Activated CD4-positive, alpha-beta T cell treated with anti-CD3 and anti-CD28 coated beads, Interleukin-2, amount 50 U/mL, for 16 hours (primary cell): ENCODE data around the gene PARD3.

ENCODE experiments used
- DNase-seq: peaks from one replicate; pipeline ENCODE4 v3.0.0-alpha.2; 2020

The PARD3 gene

DNA sequence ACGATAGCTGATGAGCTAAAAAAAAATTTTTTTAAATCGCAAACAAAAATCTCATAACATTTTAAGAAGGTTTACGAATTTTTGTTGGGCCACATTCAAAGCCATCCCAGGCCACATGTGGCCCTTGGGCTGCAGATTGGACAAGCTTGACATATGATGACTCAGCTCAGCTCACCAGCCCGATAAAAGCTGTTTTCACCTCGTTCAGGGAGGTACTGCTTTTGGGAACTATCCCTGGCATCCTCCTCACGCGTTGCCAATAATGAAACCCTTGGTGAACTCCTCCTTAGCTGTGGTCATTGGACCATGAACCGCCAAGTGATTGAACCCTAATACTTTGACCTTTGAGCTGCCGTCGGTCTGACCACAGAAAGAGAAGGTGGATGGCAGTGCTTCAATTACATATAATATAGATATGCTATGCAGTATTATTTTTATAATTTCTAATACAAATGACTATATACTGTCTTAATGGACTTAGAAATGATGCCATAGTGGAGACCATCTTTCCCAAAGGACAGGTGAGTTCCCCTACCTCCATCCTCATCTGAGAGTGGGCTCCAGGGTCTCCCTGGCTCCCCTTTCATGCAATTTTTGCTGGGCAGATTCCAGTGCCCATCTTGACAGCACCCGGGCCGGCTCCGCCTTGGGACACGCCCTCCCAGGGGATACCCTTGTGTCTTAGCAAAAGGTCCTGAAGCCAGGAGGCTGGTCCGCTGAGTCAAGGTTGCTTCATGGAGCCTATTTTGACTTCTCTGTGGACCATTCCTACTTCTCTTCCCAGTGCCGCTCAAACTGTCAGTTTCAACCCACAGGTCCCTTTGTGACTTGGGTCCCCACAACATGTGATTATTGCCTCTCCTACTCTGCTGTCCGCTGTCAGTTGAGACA, 707.2 kb downstream of the PARD3 start:
- no peak for DNase-seq

DNA sequence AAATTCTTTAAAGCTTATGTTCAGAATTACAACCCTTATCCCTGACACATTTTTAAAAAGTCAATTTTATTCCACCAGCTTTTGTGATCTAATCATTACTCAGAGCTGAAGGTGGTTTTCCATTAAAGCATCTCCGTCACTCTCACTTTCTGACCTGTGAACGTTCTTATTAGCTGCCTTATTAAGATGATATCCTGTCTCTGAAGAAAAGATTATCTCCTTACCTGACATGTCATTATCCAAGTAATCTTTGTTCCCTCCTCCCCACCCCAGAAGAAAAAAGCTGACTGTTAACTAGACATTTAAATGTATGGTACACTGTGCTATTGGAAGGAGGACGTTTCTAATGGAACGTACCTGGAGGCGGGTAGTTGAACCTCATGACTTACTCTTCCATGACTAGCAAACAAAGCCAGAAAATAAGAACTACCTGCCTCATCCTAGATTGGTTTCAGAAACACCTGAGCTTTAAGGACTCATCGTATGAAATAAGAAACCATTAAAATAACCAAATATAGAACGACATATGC, 708.7 kb downstream of the PARD3 start:
- DNase-seq: no peak

DNA sequence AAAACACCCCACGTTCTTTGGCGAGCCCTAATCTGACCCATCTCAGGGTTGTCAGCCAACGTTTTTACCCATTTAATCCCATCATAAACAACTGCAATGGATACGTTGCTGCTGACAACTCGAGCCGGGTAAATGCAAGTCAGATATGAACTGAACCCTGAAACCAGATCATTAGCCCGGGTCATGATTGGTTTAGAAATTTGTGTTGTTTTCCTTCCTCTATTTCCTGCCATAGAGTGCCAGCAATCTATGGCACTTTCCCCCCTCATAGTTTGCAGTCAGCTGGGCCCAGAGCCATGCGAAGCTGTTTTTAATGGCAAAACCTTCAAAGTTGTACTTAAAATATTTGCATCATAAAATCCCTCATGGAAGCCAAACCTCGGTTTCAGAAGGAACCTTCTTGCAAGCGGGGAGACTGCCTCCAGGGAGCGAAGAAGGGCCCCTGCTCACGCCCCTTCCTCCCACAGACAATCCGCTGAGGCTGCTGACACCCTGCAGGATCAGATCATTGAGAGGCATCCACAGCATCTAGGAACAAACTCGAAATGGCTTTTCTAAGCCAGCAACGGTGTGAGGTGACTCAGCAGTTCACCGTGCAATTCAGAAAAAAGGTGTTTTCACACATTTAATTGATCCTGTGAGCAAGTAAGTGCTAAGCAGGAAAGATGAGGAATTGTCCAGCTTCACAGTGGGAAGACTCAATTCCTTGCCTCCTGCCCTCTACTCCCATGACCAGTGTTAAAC, 710.1 kb downstream of the PARD3 start:
- no peak for DNase-seq

GRCh38 chr10:34102893-34103506, 712.1 kb downstream of the PARD3 start:
- DNase-seq: no peak

DNA sequence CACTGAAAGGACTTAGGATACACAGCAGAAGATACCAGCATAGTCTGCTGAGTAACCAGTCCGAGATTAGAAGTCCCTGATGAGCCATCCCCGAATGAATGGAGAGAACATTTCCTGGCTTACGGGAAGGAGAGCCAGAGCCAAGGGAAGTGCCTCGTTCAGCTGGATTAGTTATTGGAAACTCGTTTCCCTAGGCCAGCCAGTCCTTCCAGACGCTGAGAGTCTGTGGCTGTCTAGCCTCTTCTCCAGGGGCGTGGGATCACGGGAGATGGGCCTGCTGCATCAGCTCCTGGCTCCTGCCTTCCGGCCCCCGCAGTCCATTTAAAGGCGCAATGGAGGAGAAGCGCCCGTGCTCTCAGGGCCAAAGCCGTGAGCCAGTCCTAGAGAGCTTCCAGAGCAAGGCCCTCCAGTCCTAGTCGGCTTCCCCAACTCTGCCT, 712.8 kb downstream of the PARD3 start:
- DNase-seq: no peak

DNA sequence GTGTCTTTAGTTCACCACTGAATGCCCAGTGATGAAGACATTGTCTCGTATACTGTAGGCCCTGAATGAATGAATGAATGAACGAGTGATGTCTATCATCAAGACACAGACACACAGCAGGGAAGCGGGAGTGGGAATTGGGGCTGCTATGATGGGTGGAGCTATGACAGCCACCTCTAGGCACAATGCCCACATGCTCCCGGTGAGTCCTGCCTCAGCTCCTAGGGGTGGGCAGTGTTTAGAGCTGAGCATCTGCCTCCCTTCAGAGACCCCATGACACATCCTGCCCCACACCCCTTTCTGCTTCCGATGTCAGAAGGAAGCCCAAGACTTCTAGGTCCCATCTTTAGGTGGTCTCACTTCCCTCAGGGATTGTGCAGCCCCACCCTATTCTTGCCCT, 714.1 kb downstream of the PARD3 start:
- DNase-seq: no peak

DNA sequence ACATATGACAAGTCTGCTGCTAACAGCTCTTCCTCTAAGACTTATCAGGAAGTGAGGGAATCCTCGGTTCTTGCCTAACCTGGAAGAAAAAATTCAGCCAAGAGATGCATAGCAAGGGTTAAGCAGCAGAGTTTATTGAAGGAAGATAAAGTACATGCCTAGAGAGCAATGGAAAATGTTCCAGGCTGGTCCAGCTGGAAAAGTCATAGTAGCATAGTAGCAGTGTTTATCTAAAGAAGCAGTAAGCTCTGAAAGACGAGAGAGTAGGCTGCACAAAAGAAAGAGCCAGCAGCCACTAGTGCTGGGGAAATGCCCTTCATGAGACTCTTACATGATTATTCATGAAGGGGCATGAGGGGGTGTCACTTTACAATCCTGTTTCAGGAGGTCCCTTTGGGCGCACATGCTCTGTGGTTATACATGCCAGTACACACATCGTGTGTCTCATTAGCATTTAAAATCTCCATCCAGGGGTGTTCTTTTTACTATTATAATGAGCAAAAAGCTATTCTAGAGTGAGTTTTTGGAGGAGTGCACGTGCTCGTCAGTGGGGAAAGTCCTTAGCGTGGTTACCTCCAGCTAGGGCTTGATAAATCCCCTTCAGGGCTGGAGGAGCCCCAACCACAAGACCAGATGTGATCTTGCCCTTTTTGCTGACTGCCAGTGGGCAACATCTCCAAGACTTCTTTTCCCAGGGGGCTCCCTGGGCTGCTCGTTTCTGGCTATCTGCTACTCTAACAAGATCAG, 716.1 kb downstream of the PARD3 start:
- DNase-seq: no peak

DNA sequence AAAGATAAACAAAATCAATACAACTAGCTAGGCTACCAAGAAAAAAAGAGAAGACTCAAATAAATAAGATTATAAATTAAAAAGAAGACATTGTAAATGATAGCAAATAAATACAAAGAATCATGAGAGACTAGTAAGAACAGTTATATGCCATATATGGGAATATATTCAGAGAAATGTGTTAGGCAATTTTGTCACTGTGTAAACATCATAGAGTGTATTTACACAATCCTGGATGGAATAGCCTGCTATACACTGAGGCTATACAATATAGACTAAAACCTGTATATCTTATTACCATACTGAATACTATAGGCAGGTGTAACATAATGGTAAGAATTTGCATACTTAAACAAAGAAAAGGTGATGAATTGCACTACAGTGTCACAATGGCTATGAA, 717.4 kb downstream of the PARD3 start:
- no peak for DNase-seq

GRCh38 chr10:34094961-34095360, 720.1 kb downstream of the PARD3 start:
- no peak for DNase-seq

DNA sequence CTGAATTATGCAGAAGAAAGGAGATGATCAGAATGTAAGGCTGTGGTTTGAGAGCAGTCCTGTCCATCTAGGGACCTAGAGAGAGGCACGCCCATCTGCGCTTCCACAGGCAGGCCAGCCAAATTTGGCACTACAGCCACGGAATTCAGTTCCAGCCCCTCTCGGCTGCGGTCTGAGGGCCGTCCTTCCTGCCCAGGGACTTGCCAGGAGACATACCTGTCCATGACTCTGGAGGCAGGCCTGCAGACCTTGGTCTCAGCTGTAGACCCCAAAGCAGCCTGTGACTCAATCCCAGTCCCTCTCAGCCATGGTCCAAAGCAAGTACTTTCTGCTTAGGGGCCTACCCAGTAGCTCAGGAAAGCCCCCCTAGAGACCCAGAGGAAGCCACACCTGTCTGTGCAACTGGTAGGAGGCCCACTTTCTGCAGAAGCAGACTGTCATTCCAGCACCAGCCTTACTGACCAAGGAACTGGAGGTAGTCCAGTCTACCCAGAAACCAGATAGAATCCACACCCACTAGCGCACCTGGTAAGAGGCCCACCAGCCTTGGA, 720.9 kb downstream of the PARD3 start:
- no peak for DNase-seq

GRCh38 chr10:34092891-34093290, 722.2 kb downstream of the PARD3 start:
- no peak for DNase-seq

- DNase-seq: no peak
Measured at GRCh38 chr10:34091635-34092195, 723.4 kb downstream of the PARD3 start.

DNA sequence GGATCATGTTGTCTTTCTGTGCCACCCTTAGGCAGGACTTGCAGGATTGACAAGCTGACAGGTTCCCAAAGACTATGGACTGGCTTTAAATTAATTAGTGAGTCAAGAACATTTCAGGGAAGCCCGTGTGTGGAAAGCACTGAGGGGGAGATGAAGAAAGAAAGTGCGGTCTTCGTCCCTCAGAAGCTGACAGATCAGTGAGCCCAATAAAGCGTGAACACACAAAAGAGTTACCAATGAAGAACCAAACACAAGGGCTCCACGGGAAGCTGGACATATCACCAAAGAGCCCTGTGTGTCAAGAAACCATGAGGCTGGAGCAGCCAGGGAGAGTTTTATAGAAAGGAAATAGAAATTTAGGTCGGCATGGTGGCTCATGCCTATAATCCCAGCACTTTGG, 725.8 kb downstream of the PARD3 start:
- no peak for DNase-seq

DNA sequence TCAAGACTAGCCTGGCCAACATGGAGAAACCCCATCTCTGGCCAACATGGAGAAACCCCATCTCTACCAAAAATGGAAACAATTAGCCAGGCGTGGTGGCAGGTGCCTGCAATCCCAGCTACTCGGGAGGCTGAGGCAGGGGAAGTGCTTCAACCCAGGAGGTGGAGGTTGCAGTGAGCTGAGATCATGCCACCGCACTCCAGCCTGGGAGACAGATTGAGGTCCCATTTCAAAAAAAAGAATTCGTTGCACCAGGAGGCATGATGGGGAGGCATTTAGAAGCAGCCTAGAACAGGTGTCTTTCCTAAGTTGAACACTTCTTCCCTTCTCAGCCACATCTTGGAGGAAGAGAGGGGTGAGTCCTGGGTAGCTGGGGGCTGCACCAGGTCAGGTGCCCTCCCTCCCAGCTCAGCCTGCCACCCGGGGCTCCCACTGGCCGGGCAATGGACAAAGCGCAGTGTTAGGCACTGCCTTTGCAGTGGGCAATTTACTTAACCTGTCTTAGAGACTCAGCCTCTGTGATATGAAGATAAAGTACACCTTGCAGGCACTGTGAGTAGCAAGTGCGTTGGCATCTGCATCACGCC, 726.8 kb downstream of the PARD3 start:
- DNase-seq: no peak

DNA sequence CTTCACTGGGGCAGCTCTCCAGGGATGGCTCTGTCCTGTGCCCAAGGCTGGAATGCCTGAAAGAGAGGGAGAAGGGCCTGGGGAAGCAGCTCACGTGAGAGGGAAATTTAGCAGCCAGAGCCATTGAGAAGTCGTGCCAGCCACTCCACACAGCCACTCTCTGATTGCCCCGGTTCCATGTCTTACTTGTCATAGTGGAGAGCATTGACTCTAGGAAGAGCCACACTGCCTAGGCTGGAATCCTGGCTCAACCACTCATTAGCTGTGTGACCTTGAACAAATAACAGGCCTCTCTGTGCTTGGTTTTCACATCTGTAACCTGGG, 728.0 kb downstream of the PARD3 start:
- no peak for DNase-seq

GRCh38 chr10:34083567-34083966, 731.5 kb downstream of the PARD3 start:
- no peak for DNase-seq

- no peak for DNase-seq
Measured at GRCh38 chr10:34081948-34082347, 733.1 kb downstream of the PARD3 start.

- no peak for DNase-seq
Measured at GRCh38 chr10:34081347-34081743, 733.8 kb downstream of the PARD3 start.

DNA sequence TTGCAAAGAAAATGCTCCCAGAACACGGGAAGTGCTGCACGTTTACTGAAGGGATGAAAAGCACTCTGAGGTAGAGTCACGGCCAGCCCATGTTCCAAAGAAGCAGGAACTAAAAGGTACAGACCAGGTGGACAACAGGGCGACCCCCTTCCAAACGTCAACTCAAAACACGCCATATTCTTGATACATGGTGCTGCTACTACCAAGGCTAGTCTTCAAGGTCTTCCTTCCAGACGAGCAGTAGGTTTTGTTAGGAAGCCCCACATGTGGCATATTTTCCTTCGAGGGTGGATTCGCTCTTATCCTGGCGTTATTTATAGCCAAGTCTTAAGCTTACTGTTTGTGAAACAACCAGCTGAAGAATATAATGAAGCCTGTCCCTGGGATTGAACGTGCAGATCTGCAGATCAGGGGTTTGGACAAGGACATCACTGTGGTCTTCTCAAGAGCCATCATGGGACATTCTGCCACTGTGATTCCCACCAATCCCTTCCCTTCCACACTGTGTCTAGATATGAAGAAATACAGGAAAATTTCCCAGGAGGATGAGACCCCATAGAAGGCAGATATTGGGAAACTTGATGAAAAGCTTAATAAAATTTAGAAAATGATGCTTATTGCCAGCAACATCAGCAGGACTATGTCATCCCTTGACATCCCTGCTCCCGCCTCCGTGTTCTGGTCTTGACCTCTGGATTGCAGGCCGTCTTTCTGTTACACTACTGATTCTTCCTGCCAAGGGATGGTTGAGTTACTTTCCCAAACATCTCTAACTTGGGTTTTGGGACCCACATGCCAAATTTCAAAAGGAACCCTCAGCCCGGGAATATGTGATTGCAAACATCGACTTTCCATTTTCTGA, 734.4 kb downstream of the PARD3 start:
- DNase-seq: no peak

GRCh38 chr10:34079702-34080484, 735.2 kb downstream of the PARD3 start:
- no peak for DNase-seq
